C4-2B (cell line): ENCODE data around the gene RAB40B.

Experiments
- H3K27ac ChIP-seq: fragments of 450-650 bp; 2 replicates; pipeline ENCODE4 v1.5.1; 2017
- CTCF ChIP-seq: fragments of 450-650 bp; conservative IDR thresholded peaks from 2 replicates; pipeline ENCODE4 v1.5.1; 2017; ENCODE audit warnings: mild to moderate bottlenecking
- ZFX ChIP-seq: fragments of 450-650 bp; IDR thresholded peaks from 2 replicates; pipeline ENCODE4 v1.6.1; 2017

Gene RAB40B

GRCh38 chr17:82630212-82630611 is 68.3 kb downstream of the RAB40B start:
- H3K27ac ChIP-seq: no peak overlapping the region
- TF ChIP-seq ZFX (no peak), CTCF (no peak)

- no peak overlapping the region for H3K27ac ChIP-seq
- no peak for TF ChIP-seq ZFX
- TF ChIP-seq CTCF: no peak
These were observed 68.8 kb downstream of the RAB40B start for GRCh38 chr17:82629748-82630147.

- TF ChIP-seq CTCF (no peak), ZFX (no peak)
- H3K27ac ChIP-seq: no peak overlapping the region
These were observed 71.1 kb downstream of the RAB40B start for GRCh38 chr17:82627405-82627804.

GRCh38 chr17:82623707-82624106 is 74.8 kb downstream of the RAB40B start:
- TF ChIP-seq CTCF: no peak
- TF ChIP-seq ZFX: no peak
- H3K27ac ChIP-seq: no peak overlapping the region

GRCh38 chr17:82619641-82620040 is 78.9 kb downstream of the RAB40B start:
- TF ChIP-seq ZFX (no peak), CTCF (no peak)
- H3K27ac ChIP-seq: no peak overlapping the region

DNA sequence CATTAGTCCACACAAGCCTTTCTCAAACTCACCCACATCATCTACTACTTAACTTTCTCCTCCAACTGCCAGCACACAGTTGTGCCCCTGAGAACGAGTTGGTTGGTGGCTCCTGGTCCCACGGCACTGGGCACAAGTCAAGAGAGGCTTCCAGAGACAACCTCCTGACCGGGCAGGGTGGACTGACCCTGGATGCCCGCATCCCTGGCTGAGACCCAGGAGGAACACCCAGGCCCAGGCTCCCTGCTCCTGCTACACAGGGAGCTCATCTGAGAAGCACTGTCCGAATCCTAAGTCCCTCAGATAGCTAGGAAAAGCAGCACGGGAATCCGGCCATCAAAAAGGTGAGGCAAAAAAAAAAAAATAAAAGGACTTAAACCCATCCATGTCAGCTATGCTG is 79.3 kb downstream of the RAB40B start:
- TF ChIP-seq CTCF (no peak), ZFX (no peak)
- no peak overlapping the region for H3K27ac ChIP-seq

DNA sequence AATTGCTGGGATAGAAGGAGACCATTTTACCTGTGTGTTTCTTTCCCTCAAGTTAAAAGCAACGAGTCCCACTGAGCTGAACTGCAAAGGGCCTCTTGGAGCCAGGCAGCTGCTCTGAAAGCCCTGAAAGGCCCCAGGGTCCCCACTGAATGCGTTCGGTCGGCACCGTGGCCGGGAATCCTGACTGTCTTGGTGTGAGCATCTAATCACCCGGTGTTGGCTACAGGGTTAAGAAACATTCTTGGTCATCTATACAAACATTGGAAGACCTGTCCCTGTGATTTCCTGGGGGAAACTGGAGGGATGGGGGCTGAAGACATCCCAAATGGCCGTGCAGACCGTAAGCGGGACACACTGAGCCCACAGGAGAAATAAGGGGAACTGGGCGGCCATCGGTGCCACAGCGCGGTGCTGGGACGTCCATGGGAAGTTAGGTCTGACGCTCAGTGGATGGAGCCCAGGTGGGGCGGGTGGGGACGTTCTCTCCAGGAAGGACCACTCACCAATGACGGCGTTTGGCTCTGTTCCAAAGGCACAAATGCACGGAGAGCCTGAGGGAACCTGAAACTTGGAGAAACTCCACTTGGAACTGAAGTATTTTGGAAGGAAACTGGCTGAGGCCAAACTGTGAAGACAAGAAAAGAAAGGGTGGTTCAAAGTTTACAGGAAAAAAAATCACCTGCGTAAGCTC is 82.3 kb downstream of the RAB40B start:
- TF ChIP-seq CTCF (no peak), ZFX (no peak)
- no peak overlapping the region for H3K27ac ChIP-seq
